Neuronal stem cell (in vitro differentiated cells): ENCODE results near the gene CARD8.
A peak's percentile ranks its signal among the peaks of the same experiment; 100 is the strongest.

ENCODE experiments used
- DNase-seq: peaks from one replicate; pipeline ENCODE4 v3.0.0-alpha.2; 2013; ENCODE audit warnings: low spot score
- H2AFZ ChIP-seq: one replicate; pipeline ENCODE4 v1.6.1; 2013; ENCODE audit warnings: mild to moderate bottlenecking, low read length, inconsistent platforms
- H2AK5ac ChIP-seq: 2 replicates; pipeline ENCODE4 v1.6.1; 2013; ENCODE audit warnings: low read depth, mild to moderate bottlenecking, inconsistent platforms, low read length, moderate library complexity, mixed read lengths
- H2BK120ac ChIP-seq: 2 replicates; pipeline ENCODE4 v1.6.1; 2013; ENCODE audit warnings: low read depth, mild to moderate bottlenecking, inconsistent platforms, low read length, moderate library complexity, mixed read lengths
- H2BK12ac ChIP-seq: one replicate; pipeline ENCODE4 v1.6.1; 2013; ENCODE audit warnings: low read length, inconsistent platforms
- H2BK15ac ChIP-seq: 2 replicates; pipeline ENCODE4 v1.6.1; 2013; ENCODE audit warnings: mild to moderate bottlenecking, low read length, inconsistent platforms, mixed read lengths
- H2BK5ac ChIP-seq: one replicate; pipeline ENCODE4 v1.6.1; 2013; ENCODE audit warnings: inconsistent platforms, mild to moderate bottlenecking, low read length, moderate library complexity
- H3K14ac ChIP-seq: one replicate; pipeline ENCODE4 v1.6.1; 2013; ENCODE audit warnings: low read length, inconsistent platforms
- H3K18ac ChIP-seq: 2 replicates; pipeline ENCODE4 v1.6.1; 2013; ENCODE audit warnings: low read length, inconsistent platforms
- H3K23ac ChIP-seq: 2 replicates; pipeline ENCODE4 v1.6.1; 2013; ENCODE audit warnings: low read depth, mild to moderate bottlenecking, mixed read lengths, low read length, inconsistent platforms; ENCODE audit not compliant: poor library complexity
- H3K27ac ChIP-seq: replicated peaks from 3 replicates; pipeline ENCODE4 v1.5.1; 2013; ENCODE audit warnings: low read length, inconsistent platforms
- H3K27me3 ChIP-seq, 3 experiments: 2 replicates each; pipeline ENCODE4 v1.6.1; 2013; ENCODE audit warnings: low read length in 3 of 3, mild to moderate bottlenecking in 2 of 3, inconsistent platforms in 1 of 3, low read depth in 1 of 3, mixed read lengths in 1 of 3, moderate library complexity in 1 of 3; ENCODE audit not compliant: control insufficient read depth in 3 of 3, insufficient read depth in 3 of 3
- H3K36me3 ChIP-seq, 2 donors: replicated peaks in 1 of 2; 2 replicates each; pipeline ENCODE4 v1.6.1; 2013; ENCODE audit warnings: low read length in 2 of 2; ENCODE audit not compliant: control insufficient read depth in 2 of 2, insufficient read depth in 2 of 2
- H3K4ac ChIP-seq: 2 replicates; pipeline ENCODE4 v1.6.1; 2013; ENCODE audit warnings: inconsistent platforms, mild to moderate bottlenecking, low read length, moderate library complexity
- H3K4me1 ChIP-seq, 2 donors: 1 replicate in 1 of 2; 2 replicates in 1 of 2; pipeline ENCODE4 v1.6.1; 2013; ENCODE audit warnings: low read length in 2 of 2, low read depth in 1 of 2; ENCODE audit not compliant: control insufficient read depth in 2 of 2, insufficient read depth in 1 of 2
- H3K4me2 ChIP-seq: one replicate; pipeline ENCODE4 v1.6.1; 2013; ENCODE audit warnings: mild to moderate bottlenecking, low read length, inconsistent platforms; ENCODE audit not compliant: insufficient read depth, poor library complexity, severe bottlenecking
- H3K4me3 ChIP-seq, 2 donors: 2 replicates each; pipeline ENCODE4 v1.5.1; 2013; ENCODE audit warnings: low read length in 2 of 2, mild to moderate bottlenecking in 2 of 2, inconsistent platforms in 1 of 2, moderate library complexity in 1 of 2
- H3K79me1 ChIP-seq: one replicate; pipeline ENCODE4 v1.6.1; 2013; ENCODE audit warnings: low read depth, mild to moderate bottlenecking, inconsistent platforms, low read length, moderate library complexity
- H3K9ac ChIP-seq: one replicate; pipeline ENCODE4 v1.6.1; 2013; ENCODE audit warnings: mild to moderate bottlenecking, low read depth, low read length, inconsistent platforms; ENCODE audit not compliant: poor library complexity
- H3K9me3 ChIP-seq, 2 donors: replicated peaks in 1 of 2; 2 replicates each; pipeline versions ENCODE3 to v1.6.1; 2013; ENCODE audit warnings: low read length in 2 of 2, mild to moderate bottlenecking in 2 of 2, inconsistent platforms in 1 of 2, low read depth in 1 of 2, mixed read lengths in 1 of 2, moderate library complexity in 1 of 2; ENCODE audit not compliant: control insufficient read depth in 2 of 2, insufficient read depth in 1 of 2
- H4K8ac ChIP-seq: one replicate; pipeline ENCODE4 v1.6.1; 2013; ENCODE audit warnings: low read depth, mild to moderate bottlenecking, inconsistent platforms, low read length, moderate library complexity
- H4K91ac ChIP-seq: one replicate; pipeline ENCODE4 v1.6.1; 2013; ENCODE audit warnings: low read length, low read depth, mild to moderate bottlenecking, inconsistent platforms; ENCODE audit not compliant: poor library complexity
- WGBS, 2 donors: extraction: QIAGEN DNeasy Blood & Tissue Kit; methylation state at CpG; one replicate each; pipeline ENCODE4 v1.1.7; 2013; ENCODE audit warnings: missing lambda C conversion rate in 2 of 2, mixed read lengths in 1 of 2; ENCODE audit not compliant: insufficient read length in 2 of 2, insufficient replicate concordance in 1 of 2; ENCODE audit errors: extremely low coverage in 2 of 2; 5-methylcytosine and 5-hydroxymethylcytosine counted together

The CARD8 gene

GRCh38 chr19:48302600-48302959, 46.9 kb upstream of the CARD8 start:
- H3K23ac ChIP-seq = no peak overlapping the region
- H3K4me1 ChIP-seq = no peaks in the 10 kb centered on the region
- WGBS, 2 donors = no CpG with 5 or more reads among the region's 12 CpGs
- no peaks in the 10 kb centered on the region for H3K9me3 ChIP-seq
- no peak overlapping the region for H3K4me2 ChIP-seq
- no peak overlapping the region for H3K4me3 ChIP-seq
- no peak overlapping the region for H2AFZ ChIP-seq
- H2BK12ac ChIP-seq = peak overlapping the region; percentile 7
- peak overlapping the region; percentile 75 for H2BK15ac ChIP-seq
- H3K27ac ChIP-seq = no peak overlapping the region
- no peak overlapping the region for H4K91ac ChIP-seq
- H3K18ac ChIP-seq = peak overlapping the region; percentile 35
- H3K27me3 ChIP-seq = no peaks in the 10 kb centered on the region
- H3K36me3 ChIP-seq = no peaks in the 10 kb centered on the region
- H3K4ac ChIP-seq = no peak overlapping the region
- peaks cover 3% of the 10 kb centered on the region for H3K79me1 ChIP-seq
- no peak overlapping the region for H4K8ac ChIP-seq
- H3K14ac ChIP-seq = no peak overlapping the region
- H3K9ac ChIP-seq = no peak overlapping the region
- DNase-seq = no peak
- H2BK120ac ChIP-seq = no peak overlapping the region
- H2AK5ac ChIP-seq = peak overlapping the region; percentile 28
- H2BK5ac ChIP-seq = peak overlapping the region; percentile 19

- no peak overlapping the region for H3K9ac ChIP-seq
- no peak overlapping the region for H2AK5ac ChIP-seq
- no peaks in the 10 kb centered on the region for H3K9me3 ChIP-seq
- H3K27ac ChIP-seq = no peak overlapping the region
- H3K79me1 ChIP-seq = peaks cover 3% of the 10 kb centered on the region
- H2BK5ac ChIP-seq = no peak overlapping the region
- H3K18ac ChIP-seq = no peak overlapping the region
- H3K4ac ChIP-seq = no peak overlapping the region
- H4K91ac ChIP-seq = no peak overlapping the region
- H2BK15ac ChIP-seq = no peak overlapping the region
- no peak overlapping the region for H3K4me3 ChIP-seq
- no peak overlapping the region for H4K8ac ChIP-seq
- no peak overlapping the region for H2AFZ ChIP-seq
- DNase-seq = no peak
- no peaks in the 10 kb centered on the region for H3K4me1 ChIP-seq
- no peak overlapping the region for H3K4me2 ChIP-seq
- no peak overlapping the region for H2BK120ac ChIP-seq
- no peak overlapping the region for H2BK12ac ChIP-seq
- 100% methylated on average over 1 of the region's 1 CpG; no CpG with 5 or more reads in 1 of the 2 donors for WGBS, 2 donors
- H3K27me3 ChIP-seq = no peaks in the 10 kb centered on the region
- H3K23ac ChIP-seq = no peak overlapping the region
- H3K36me3 ChIP-seq = no peaks in the 10 kb centered on the region
- no peak overlapping the region for H3K14ac ChIP-seq
Observed at GRCh38 chr19:48301886-48302599, 46.3 kb upstream of the CARD8 start.

GRCh38 chr19:48297975-48298374, 42.3 kb upstream of the CARD8 start:
- Histone ChIP-seq H3K9me3 (peaks cover 0 to 1% of the 10 kb centered on the region in 2 donors), H2BK5ac (peak overlapping the region; percentile 24), H3K4ac (no peak overlapping the region), H3K79me1 (no peaks in the 10 kb centered on the region), H3K23ac (peak overlapping the region; percentile 43), H2BK12ac (no peak overlapping the region), H2AK5ac (no peak overlapping the region), H3K36me3 (no peaks in the 10 kb centered on the region), H4K8ac (no peak overlapping the region), H3K14ac (peak overlapping the region; percentile 47), H3K27me3 (no peaks in the 10 kb centered on the region), H4K91ac (no peak overlapping the region), H2BK15ac (no peak overlapping the region), H3K9ac (no peak overlapping the region), H3K4me1 (no peaks in the 10 kb centered on the region), H2BK120ac (no peak overlapping the region), H2AFZ (no peak overlapping the region), H3K18ac (peak overlapping the region; percentile 28), H3K4me3 (no peak overlapping the region), H3K4me2 (no peak overlapping the region), H3K27ac (no peak overlapping the region)
- no CpG with 5 or more reads among the region's 16 CpGs for WGBS, 2 donors
- no peak for DNase-seq

GRCh38 chr19:48296963-48297734, 41.4 kb upstream of the CARD8 start:
- DNase-seq = no peak
- peaks cover 0 to 1% of the 10 kb centered on the region in 2 donors for H3K9me3 ChIP-seq
- H3K4ac ChIP-seq = peak overlapping the region; percentile 66
- H3K23ac ChIP-seq = peak overlapping the region; percentile 73
- no peak overlapping the region for H3K4me2 ChIP-seq
- H3K27me3 ChIP-seq = no peaks in the 10 kb centered on the region
- peak overlapping the region; percentile 81 for H2AK5ac ChIP-seq
- peak overlapping the region; percentile 85 for H4K91ac ChIP-seq
- no peak overlapping the region for H3K4me3 ChIP-seq
- H3K14ac ChIP-seq = peak overlapping the region; percentile 56
- H3K4me1 ChIP-seq = no peaks in the 10 kb centered on the region
- H3K27ac ChIP-seq = no peak overlapping the region
- no peak overlapping the region for H2BK15ac ChIP-seq
- H3K9ac ChIP-seq = peak overlapping the region; percentile 50
- H2AFZ ChIP-seq = peak overlapping the region; percentile 71
- no CpG with 5 or more reads among the region's 42 CpGs for WGBS, 2 donors
- peak overlapping the region; percentile 61 for H2BK120ac ChIP-seq
- no peaks in the 10 kb centered on the region for H3K36me3 ChIP-seq
- H3K18ac ChIP-seq = peak overlapping the region; percentile 80
- H2BK5ac ChIP-seq = no peak overlapping the region
- H4K8ac ChIP-seq = peak overlapping the region; percentile 43
- H2BK12ac ChIP-seq = peak overlapping the region; percentile 30
- H3K79me1 ChIP-seq = no peaks in the 10 kb centered on the region
